Left forelimb (tissue), 1 donor: ENCODE results near the gene IL22.

ENCODE experiments used
- DNase-seq: peaks from one replicate; pipeline ENCODE4 v3.0.0-alpha.2; 2018; ENCODE audit warnings: low spot score

The IL22 gene

GRCh38 chr12:68264158-68264855 lies 10.9 kb upstream of the IL22 start:
- no peak for DNase-seq

DNA sequence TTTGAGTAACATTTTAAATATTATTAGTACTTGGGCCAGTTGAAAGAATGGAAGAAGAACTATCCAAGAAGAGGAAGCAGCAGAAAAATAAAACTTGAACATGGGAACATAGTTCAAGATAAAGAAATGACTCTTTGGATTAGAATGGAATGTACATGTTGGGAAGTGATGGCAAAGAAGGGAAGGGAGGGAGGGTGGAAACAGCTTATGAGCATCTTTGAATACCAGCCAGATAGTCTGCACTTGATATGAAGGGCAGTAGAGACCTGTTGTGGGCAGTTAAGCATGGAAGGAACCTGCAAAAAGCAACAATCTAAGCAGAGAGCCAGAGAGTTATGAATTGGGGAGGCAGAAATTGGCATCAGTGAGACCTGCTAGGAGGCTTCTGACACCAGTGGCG lies 10.0 kb upstream of the IL22 start:
- no peak for DNase-seq

GRCh38 chr12:68261896-68262295 lies 8.5 kb upstream of the IL22 start:
- no peak for DNase-seq

GRCh38 chr12:68260153-68260552 lies 6.7 kb upstream of the IL22 start:
- no peak for DNase-seq

- DNase-seq = no peak
Measured at GRCh38 chr12:68259318-68259940, 6.0 kb upstream of the IL22 start.

DNA sequence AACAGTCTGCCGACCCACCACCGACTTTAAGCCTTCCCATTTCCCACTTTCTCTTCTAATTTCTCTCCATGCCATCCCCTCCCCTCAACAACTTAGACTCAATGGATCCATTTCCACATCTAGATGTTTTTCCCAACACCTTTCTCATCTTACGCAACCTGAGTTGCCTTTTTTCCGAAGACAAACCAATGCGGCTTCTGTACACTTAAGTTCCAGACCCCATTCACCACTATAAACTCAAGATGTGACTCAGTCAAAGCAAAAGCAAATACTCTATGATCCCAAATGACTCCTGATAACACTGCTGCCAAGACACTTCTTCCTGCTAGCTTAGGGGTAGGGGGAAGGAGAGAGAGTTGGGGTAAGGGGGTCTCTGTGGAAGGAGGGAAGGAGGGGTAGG lies 1.3 kb downstream of the IL22 start:
- no peak for DNase-seq

DNA sequence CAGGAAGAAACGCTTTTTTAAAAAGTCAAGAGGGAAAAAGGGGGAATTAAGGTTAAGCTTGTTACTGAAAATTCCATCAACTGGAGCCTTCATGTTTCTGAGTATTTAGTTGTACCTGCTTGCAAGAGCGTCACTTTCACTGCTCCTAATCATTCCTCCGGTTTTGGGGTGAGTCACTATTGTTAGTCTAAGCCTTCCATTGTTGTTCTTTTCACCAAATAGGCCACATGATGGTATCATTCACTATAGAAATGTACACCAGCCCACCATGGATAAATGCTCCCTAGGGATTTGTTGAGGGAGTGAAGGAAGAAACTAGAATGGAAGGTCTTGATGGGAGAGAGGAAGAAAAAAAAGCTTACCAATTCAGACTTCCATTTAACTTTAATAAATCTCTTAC lies 3.0 kb downstream of the IL22 start:
- DNase-seq = no peak

DNA sequence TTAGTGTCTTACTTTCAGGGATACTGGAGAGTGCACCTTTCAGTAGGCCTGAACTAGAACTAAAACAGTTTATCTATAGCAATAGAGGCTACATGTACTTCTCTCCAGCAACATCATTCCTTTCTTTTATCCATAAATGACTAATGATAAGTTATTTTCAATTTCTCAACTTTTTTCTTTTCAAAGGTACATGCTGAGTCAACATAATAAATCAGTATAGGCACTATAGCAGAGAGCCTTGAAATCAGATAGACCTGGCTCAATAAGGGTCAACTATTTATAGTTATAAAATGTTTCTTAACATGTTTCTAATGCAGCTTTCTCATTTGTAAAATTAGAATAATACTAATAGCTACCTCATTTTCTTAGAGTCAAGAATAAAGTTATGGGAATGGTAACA lies 5.6 kb downstream of the IL22 start:
- no peak for DNase-seq

- no peak for DNase-seq
Measured at GRCh38 chr12:68246350-68246749, 7.1 kb downstream of the IL22 start.

- no peak for DNase-seq
Measured at GRCh38 chr12:68245180-68246021, 8.0 kb downstream of the IL22 start.

GRCh38 chr12:68242777-68243176 lies 10.6 kb downstream of the IL22 start:
- DNase-seq = no peak

- DNase-seq = no peak
Measured at GRCh38 chr12:68240975-68241374, 12.4 kb downstream of the IL22 start.

- no peak for DNase-seq
Measured at GRCh38 chr12:68240079-68240478, 13.3 kb downstream of the IL22 start.

- DNase-seq = no peak
Measured at GRCh38 chr12:68239309-68239982, 14.0 kb downstream of the IL22 start.

GRCh38 chr12:68237619-68238018 lies 15.8 kb downstream of the IL22 start:
- DNase-seq = no peak

GRCh38 chr12:68237078-68237477 lies 16.3 kb downstream of the IL22 start:
- no peak for DNase-seq

GRCh38 chr12:68236421-68237059 lies 16.9 kb downstream of the IL22 start:
- no peak for DNase-seq

DNA sequence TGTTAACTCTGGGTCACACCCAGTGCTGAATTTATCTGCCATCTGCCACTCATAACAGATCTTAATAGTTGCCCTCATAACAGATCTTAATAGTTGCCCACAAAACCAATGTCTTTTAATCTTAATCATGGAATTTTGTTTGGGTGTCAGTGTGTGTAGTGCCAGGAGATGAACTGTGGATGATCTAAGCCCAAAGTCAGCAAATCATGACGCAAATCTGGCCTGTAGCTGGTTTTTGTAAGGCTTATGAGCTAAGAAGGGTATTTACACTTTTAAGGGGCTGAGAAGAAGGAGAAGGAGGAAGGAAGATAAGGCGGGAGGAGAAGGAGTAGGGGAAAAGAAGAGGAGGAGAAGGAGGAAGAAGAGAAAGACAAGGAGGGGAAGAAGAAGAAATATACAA lies 17.8 kb downstream of the IL22 start:
- DNase-seq = no peak

DNA sequence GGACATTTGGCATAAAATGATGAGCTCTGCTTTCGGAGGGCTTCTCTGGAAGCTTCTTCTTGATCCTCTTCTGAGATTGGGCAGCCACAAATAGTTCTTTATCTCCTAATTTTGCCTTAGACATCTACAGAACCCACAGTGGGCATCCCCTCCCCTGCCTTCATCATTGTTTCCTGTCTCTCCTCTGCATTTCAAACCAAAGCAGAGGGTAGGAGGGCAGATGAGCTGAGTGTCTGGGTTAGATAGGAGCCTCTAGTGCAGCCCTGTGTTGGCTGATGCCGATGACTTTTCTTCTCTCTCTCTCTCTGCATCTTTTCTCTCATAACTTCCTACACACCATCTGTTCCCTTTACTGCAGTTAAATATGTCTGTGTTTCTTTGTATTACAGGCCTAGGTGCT lies 19.3 kb downstream of the IL22 start:
- no peak for DNase-seq

DNA sequence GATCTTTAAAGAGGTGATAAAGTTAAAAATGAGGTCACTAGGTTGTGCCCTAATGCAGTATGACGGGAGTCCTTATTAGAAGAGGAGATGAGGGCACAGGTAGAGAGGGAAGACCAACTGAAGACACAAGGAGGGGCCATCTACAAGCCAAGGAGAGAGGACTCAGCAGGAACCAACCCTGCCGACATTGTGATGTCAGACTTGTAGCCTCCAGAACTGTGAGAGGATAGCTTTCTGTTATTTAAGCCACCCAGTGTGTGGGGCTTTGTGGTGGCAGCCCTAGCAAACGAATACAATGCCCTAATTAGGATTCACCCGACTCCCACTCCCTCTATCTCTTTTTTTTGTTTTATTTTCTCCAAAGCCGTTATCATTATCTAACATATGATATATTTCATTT lies 19.9 kb downstream of the IL22 start:
- no peak for DNase-seq

GRCh38 chr12:68231691-68232090 lies 21.7 kb downstream of the IL22 start:
- no peak for DNase-seq

DNA sequence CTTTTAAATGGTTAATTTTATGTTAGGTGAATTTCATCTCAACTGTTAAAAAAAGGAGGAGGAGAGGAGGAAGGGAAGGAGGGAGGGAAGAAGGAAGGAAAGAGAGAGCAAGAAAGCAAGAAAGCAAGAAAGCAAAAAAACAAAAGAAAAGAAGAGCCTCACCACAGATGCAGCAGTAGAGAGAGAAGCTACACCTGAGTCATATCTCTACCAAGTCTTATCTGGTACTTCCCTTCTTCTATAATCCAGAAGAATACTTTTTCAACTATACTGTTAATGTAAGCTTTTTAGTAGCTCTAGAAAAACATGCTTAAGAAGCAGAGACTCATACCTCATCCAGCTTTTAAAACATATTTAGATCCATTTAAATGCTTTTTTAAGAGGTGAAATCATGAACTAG lies 22.2 kb downstream of the IL22 start:
- DNase-seq = no peak
